HG02571 (cell line): ENCODE measurements around the gene UBA3.

ENCODE experiments used
- ATAC-seq: cut with Tn5 transposase; IDR thresholded peaks from one replicate; pipeline ENCODE4 v1.9.1; 2021; ENCODE audit warnings: mild to moderate bottlenecking, moderate library complexity; ENCODE audit not compliant: unreplicated experiment

UBA3 gene

DNA sequence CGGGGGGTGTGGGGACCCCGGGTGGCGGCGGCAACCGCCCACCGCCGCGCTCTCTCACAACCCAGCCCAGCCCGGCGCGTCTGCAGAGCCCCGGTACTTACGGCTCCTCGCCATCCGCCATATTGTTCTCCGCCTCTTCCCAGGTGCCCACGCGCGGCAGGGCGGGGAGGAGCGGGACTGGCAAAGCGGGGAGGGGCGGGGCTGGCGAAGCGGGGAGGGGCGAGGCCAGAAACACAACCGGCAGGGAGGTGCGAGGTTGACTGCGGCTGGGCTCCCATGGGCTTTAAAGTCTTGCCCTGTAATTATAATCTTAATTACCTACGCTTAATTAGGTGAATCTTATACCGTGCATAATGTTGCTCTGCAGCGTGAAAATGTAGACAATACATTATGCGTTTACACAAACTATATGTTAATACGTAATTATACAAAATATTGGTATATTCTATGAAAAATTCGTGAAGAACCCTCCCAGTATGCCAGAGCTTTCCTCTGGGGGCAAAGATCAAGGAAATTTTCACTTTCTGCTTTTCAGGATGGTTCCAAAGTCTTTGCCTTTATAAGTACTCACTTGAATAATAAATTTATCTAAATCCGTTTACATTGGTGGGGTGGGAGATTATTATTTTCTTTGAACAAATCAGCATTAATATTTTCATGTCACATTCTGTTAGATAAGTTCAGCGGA is at the start of gene UBA3:
Gene UBA3 (minus strand): TSS at position 133 of the 688 bp plus-strand sequence. CDS start 12 bp downstream, at position 121.
- peak; percentile 44 for ATAC-seq

DNA sequence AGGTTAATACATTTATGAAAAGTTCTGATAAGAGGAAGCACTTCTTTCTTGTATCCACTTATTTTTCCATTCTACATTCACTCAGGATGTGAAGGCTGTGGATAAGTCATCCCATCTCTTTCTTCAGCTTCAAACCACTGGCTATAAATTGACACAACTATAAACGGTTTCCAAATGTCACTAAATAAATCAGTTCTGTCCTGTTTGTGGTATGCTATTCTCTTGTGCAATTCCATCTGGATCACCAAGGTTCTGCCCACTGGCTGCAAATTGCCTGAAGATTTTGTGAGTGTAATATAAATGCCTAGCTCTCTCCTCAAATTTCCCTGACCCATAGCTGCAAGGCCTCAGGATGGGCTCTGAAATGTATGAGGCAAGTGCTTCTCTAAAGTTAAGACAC is 49.4 kb upstream of the UBA3 start:
- ATAC-seq: no peak

DNA sequence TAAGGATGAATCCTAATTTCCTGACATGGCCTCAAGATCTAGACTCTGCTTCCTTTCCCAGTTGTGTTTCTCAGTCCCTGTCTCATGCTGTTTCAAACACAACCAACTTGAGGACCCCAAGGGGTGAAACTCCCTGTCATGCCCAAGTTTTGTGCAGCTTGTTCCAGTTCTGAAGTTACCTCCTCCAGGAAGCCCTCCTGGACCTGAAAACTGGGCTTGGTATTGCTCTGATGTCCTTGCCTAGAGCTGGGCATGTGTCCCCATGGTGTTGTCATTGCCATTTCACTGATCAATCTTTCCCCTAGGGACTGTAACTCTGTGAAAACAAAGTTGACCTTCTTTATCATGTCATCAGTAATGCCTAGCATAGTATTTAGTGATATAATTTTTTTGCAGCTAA is 48.3 kb upstream of the UBA3 start:
- ATAC-seq: no peak

DNA sequence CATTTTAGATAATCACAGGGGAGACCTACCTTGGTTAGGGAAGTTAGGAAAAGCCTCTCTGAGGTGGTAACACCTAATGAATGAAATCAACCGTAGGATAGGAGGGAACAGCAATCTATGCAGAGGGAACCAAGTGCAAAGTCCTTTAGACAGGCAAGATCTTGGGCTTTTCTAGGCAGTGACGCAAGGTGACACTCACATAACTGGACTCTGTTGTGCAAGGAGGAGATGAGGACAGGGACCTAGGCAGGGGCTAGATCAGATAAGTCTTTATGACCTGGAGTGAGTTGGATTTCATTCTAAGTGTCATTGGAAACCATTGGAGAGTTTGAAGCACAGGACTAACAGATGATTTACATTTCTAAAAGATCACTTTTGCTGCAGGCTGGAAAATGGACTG is 46.8 kb upstream of the UBA3 start:
- no peak for ATAC-seq

DNA sequence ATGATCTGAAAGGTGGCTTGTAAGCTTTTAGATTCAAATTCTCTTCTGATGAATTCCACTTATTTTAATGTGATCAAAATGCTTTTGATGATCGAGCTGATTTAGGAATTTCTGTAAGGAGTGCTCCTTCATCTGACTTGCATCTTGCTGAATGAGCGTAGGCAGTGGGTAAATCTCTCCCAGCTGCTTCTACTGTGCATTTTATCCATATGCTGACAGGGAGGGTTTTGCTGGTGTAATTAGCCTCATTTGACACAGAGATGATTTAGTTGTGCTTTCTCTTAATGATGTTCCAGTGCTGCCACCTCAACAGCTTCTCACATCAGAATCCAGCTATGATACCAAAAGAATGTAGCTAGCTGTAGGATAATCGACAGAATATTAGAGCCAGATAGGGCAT is 46.1 kb upstream of the UBA3 start:
- no peak for ATAC-seq

DNA sequence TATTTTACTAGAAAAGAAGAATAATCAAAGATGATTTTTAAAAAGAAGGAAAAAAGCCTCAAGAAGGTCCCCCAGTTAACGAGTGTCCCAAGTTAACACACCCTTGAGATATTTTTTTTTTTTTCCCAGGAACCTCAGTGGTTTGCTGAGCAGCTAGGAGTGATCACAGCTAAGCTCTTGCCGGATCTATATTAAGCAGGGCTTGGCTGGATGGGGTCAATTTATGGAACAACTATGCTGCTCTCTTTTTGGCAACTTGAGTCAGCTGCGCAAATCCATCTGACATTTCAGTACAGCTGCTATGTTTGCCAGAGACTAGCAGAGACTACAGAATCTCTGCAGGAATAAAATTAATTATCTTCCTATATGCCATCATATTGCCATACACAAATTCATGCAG is 42.2 kb upstream of the UBA3 start, which contains the start of gene LMOD3:
Gene LMOD3 (minus strand): TSS at position 193 of the 400 bp plus-strand sequence. CDS start 209 bp downstream, outside the sequence.
- ATAC-seq: no peak

DNA sequence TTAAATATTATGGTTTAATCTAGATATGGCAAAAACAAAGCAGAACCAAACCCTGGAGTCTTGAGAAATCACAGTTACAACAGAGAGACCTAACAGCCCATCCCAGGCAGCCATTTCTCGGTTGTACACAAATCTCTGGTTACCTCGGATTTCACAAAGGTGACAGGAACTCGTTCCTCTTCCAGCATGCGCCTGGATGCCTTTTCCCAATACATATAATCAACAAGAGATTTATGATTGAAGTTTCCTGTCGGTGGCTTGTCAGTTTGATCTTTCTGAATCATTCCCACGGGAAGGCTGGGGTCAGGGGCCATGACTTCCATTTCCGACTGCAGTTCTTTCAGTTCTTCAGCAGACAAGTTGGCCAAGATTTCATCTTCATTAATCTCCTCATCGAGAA is 41.8 kb upstream of the UBA3 start:
- ATAC-seq: no peak

DNA sequence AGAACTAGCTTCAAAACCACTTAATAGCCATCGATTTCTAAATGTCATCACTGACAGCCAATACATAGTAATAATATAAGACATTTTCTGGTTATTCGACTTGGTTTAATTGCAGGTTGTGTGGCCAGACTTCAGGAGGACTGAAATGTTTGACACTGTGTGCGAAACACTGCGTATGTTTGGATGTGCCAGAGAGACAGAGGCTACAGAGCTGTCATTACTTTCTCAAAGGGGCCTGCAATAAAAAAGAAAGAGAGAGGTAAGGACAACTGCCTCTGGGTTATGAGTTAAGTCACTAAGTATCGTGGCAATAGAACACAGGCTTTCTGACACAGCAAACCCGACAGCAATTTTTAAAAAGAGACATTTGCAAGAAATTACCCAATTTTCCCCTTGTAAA is 41.3 kb upstream of the UBA3 start:
- no peak for ATAC-seq

DNA sequence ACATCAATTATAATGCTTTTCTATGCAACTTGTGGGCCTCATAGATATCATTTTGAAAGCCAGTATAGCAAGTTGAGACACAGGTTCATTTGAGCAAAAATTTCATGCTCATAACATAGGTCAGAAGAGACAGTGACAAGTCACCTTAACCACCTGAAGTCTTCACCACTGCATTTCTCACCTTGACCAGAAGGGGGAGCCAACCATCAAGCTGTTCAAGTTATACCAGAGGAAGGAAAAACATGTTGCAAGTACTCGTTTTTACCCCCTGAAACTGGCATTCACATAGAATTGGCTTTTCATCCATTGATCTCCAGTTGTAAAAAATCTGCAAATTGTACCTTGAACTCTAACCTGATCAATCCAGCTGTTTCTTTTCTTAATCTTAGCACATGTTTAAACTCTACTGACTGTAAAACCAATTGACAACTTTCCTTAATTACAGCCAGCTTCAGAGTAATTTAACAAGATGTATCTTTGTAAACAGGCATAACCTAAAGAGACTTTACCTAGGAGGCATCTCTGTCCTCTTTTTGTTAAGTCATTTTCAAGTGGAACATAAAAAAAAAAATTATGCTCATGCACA is 40.8 kb upstream of the UBA3 start:
- ATAC-seq: peak; percentile 68

DNA sequence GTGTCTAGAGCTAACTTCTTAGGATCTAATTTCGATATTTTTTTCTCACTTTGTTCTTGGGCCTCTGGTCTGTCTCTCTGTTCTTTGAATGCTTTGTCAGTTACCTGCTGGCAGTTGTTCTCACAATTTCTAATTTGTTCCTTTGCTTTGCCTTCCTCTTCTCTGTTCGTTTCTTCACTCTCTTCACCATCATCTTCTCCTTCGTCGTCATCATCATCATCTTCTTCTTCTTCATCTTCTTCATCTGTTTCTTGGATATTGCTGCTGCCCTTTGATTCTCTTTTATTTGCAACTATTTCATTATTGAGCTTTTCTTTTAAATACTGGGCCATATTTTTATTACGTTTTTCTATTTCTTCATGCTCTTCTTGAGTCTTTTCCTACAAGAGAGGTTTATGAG is 39.5 kb upstream of the UBA3 start:
- no peak for ATAC-seq

DNA sequence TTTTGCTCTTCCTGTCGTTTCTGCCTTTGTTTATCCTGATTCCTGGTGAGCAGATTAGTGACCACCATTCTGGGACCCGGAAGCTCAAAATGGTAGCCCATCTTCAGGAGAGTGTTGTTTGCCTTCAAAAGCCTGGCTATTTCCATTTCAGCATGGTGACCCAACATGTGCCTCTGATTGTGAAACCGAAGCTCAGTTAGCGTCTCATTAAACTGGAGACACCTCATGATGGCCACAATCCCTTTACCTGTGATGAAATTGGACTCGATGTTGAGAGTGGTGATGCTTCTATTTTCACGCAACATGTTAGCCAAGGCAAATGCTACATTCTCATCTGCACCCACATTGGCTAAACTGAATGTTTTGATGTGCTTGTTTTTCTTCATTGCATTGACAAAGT is 39.0 kb upstream of the UBA3 start:
- ATAC-seq: no peak

DNA sequence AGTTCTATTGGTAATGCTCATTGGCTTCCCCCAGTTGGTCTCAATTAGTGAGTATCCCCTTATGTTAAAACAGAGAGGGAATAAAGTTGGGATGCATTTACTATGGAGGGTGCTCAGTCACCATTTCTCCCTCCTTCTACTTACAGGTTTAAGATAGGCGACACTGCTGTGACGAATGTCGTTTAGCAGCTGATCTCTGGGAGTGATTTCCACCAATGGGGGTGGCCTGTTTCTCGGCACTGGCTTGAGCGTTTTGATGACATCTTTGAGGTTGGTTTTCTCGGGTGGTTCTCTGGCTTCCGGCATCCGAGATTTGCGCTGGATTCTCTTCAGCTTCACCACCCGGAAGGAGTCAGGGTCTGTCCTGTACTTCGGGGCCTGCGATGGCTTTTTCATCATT is 38.4 kb upstream of the UBA3 start:
- no peak for ATAC-seq

DNA sequence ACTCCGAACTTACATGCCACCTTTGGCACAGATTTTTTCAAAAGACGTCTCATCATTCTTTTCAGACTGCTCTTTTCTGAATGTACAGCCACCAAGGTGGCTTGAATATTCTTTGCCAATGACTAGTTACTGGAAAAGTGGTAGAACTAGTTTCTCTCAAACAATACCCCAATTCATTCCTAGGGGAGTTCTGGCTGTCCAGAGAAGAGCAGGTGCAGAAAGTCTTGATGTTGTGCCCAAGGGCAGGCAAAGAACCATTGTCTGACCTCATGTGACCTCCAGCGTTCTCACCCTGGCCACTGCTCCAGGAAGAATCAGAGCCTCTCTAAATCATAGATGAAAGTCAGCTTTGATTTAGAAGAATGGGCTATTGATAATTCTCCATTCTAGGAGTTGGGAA is 36.7 kb upstream of the UBA3 start:
- no peak for ATAC-seq

DNA sequence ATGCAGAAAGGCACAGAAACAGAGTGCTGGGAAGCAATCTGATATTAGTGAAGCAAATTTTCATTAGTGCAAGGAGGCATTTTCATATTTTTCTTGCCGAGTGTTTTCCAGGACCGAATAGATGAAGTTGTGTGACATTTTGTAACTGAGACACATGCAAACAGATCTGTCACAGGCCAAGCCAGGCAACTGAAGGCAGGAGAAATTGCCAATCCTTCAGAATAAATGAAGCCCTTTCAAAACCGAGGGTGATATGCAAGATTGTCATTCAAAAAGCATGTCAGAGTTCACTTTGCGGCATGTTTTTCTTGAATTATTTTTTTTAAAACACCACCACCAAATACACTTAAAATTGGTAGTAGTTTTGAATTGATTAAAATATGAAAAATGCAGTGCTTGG is 36.0 kb upstream of the UBA3 start:
- no peak for ATAC-seq

DNA sequence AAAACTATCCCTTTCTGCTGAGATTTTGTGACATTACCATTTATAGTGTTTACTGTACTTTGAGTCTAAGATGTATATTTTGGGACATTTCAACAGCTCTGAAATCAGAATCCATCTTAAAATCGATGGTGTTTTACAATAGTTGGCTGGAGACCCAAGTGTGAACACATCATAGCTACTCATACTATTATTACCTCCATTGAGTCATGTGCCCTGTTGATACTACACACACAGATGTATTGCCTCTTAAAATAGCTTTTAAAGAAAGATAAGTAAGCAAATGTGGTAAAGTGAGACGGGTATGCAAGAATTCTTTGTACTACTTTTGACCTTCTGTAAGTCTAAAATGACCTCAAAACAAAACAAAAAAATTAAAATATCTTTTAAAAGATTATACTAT is 35.6 kb upstream of the UBA3 start:
- no peak for ATAC-seq

DNA sequence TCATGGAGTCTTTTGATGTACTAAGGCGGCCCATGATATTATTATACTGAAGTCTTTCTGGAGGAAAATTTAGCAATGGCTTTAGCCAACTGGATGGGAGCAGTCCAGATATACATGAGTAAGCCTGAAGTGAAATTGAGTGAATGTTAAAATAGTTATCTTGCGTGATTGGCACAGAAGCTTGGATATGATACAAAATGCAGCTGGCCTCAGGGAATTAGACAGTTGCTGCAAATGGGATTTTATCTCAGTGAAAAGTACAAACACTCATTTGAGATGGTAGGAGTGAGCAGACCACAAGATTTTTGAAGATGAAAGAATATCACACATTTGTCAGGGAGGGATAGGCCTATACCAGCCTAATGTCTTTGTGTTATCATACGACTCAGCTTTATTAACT is 33.4 kb upstream of the UBA3 start:
- ATAC-seq: no peak

DNA sequence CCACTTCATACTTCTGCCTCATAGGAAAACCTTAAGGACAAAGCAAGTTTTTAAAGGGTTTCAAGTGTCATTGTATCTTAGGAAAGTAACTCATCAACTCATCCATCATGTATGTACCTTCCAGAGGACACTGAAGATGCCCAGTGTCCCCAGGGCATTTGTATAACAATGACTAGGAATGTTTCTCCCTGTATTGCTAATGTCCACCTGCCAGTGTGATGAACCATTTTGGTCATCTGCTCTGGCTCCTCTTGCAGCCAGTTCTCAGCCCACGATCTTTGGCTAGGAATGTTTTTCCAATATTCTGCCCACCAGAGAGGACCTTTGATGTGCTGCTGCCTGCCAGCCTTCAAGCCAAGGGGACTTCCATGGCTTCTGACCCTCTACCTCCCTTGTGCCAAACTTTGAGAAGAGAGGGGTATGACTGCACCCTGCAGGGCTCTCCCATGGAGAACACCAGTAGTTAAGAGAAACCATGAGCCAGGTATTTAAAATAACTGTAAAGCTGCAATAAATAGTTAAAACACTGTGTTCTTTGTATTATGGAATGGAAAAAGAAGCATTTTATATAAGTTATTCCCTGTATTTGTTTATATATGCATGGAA is 30.9 kb upstream of the UBA3 start:
- no peak for ATAC-seq

DNA sequence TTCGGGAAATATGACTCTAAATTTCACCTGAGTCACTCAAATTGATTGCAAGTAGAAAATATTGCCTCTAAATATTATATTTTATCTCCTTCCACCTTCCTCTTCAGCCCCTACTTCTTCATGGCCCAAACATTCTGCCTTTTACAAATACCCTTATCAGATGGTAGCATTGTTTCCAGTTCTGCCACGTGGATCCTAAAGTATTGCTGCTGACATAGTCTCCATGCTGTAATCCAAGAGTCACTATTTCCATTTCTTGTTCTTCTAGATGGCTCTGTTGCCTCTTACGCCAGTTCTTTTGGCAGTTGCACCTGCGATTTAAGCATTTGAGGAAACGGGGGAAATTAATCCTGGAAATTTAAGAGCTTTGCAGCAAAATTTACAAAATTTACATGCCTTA is 28.6 kb upstream of the UBA3 start:
- ATAC-seq: no peak

DNA sequence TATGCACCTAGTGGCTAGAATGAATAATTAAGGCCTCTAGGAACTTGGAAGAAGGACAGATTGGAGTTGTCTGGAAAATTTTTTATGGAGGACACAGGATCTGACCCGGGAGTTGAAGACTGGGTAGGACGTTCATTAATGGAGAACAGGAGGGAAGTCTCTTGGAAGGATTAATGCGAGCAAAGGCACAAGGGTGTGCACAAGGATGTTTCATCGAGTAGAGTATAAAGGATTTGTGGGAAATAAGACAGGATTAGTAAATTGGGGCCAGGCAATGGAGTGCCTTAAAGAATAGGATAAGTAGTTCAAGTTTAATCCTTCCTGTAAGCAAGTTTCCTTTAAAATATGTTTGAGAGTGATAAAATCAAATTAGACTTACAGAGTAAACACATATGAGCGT is 27.7 kb upstream of the UBA3 start:
- ATAC-seq: no peak

DNA sequence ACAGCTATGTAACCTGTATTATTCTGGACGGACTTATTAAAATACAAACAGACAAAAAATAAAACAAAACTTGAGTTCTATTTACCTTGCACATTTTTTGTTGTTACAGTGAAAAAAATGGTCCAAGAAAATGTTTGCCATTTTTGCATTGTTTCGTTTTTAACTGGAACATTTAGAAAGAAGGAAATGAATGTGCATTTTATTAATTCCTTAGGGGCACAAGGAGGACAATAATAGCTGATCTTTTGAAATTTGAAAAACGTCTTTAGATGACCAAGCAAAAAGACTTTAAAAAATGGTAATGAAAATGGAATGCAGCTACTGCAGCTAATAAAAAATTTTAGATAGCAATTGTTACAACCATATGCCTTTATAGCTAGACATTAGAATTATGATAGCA is 25.2 kb upstream of the UBA3 start:
- no peak for ATAC-seq

DNA sequence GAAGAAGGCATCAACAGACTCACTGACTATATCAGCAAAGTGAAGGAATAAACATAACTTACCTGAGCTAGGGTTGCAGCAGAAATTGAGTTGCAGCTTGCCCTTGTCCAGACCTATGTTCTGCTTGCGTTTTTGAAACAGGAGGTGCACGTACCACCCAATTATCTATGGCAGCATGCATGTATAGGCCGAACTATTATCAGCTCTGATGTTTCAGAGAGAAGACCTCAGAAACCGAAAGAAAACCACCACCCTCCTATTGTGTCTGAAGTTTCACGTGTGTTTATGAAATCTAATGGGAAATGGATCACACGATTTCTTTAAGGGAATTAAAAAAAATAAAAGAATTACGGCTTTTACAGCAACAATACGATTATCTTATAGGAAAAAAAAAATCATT is 24.4 kb upstream of the UBA3 start:
- no peak for ATAC-seq

DNA sequence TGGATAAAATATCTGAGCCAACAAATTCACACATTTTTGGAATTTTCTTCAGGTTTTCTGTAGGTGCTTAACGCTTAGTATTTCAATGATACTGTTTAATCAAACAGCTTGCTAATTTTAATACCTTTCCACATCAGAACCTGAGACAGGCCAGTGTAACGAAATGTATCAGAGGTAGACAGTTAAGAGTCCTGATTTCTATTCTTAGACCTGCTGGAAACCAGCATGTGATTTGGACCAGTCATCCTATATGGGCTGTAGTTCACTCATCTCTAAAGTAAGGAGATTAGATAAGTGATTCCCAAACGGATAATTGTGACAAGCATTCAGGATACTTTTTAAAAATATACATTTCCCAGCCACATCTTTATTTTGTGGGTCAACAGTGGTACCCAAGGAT is 23.0 kb upstream of the UBA3 start:
- no peak for ATAC-seq

DNA sequence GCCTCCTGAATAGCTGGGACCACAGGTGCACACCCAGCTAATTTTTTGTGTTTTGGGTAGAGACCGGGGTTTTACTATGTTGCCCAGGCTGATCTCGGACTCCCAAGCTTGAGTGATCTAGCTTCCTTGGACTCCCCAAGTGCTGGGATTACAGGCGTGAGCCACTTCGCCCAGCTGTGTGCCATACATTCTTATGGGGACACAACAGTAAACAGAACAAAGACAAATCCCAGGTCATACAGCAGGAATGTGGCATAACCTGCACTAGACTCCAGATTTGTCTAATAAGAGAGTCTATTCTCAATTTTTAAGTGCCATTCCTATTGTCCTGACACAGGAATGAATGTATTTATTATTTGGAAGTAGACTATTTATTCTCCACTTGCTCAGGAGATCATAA is 22.2 kb upstream of the UBA3 start:
- no peak for ATAC-seq
